Measurements from ENCODE around the gene MCAM. TPM values are rescaled to one million over a fixed set of nuclear protein-coding genes. Genes with fewer than 3 reads are reported as not detected.

Gene MCAM
- total RNA-seq, 3 donors from 2014 or later (not counting 1 experiment from before 2014, with no cell fraction given), result 0.11 to 2.0 (median 0.19) TPM

GRCh38 chr11:119258983-119259382, 57.9 kb downstream of the MCAM start:
- Mint-ChIP-seq H3K4me1 (peaks cover 28 to 34% of the 10 kb centered on the region in 2 donors), H3K27me3 (ENCODE audit: low read depth in 2 of 2) (no peaks in the 10 kb centered on the region), H3K27ac (no peak overlapping the region), H3K36me3 (no peaks in the 10 kb centered on the region), H3K9me3 (no peaks in the 10 kb centered on the region), H3K4me3 (no peak overlapping the region)
- no peak overlapping the region for H3K4me3 ChIP-seq (ENCODE audit: low read length)
- no peak overlapping the region for H3K27ac ChIP-seq (ENCODE audit: low read length)
- H3K9me3 ChIP-seq (ENCODE audit: control insufficient read depth, insufficient read depth, low read length), result no peaks in the 10 kb centered on the region
- ATAC-seq (no peak), DNase-seq (no peak)
- H3K27me3 ChIP-seq (ENCODE audit: control insufficient read depth, insufficient read depth, low read length), result no peaks in the 10 kb centered on the region
- peaks cover 11% of the 10 kb centered on the region for H3K4me1 ChIP-seq (ENCODE audit: control insufficient read depth, insufficient read depth, low read length)
- 50% methylated on average over 2 of the region's 3 CpGs for WGBS (ENCODE audit: insufficient coverage)
- H3K36me3 ChIP-seq (ENCODE audit: control insufficient read depth, insufficient read depth, low read length), result no peaks in the 10 kb centered on the region
- TF ChIP-seq, protein P1, sequence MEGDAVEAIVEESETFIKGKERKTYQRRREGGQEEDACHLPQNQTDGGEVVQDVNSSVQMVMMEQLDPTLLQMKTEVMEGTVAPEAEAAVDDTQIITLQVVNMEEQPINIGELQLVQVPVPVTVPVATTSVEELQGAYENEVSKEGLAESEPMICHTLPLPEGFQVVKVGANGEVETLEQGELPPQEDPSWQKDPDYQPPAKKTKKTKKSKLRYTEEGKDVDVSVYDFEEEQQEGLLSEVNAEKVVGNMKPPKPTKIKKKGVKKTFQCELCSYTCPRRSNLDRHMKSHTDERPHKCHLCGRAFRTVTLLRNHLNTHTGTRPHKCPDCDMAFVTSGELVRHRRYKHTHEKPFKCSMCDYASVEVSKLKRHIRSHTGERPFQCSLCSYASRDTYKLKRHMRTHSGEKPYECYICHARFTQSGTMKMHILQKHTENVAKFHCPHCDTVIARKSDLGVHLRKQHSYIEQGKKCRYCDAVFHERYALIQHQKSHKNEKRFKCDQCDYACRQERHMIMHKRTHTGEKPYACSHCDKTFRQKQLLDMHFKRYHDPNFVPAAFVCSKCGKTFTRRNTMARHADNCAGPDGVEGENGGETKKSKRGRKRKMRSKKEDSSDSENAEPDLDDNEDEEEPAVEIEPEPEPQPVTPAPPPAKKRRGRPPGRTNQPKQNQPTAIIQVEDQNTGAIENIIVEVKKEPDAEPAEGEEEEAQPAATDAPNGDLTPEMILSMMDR (IDR thresholded peaks at IDR 0.05), result no peak
- intact Hi-C loops (cut with micrococcal nuclease), result no loop called here

Other genes with a start within 250 kb of the MCAM start
- 100 to 1,000 TPM in 1 of 3 donors, 10 to 100 TPM in 2; 91.4 to 101 (median 91.7) TPM for gene VPS11, start 249.3 kb downstream of the MCAM start, total RNA-seq
- 10 to 100 TPM in 1 of 3 donors, 1 to 10 TPM in 2; 6.1 to 10.1 (median 6.7) TPM for gene HMBS, start 232.2 kb downstream of the MCAM start, total RNA-seq
- gene DPAGT1, start 215.3 kb downstream of the MCAM start, total RNA-seq, result 10 to 100 TPM; 20.5 to 28.5 (median 24.4) TPM
- 10 to 100 TPM; 20.3 to 27.7 (median 25.6) TPM for gene C2CD2L, start 209.8 kb downstream of the MCAM start, total RNA-seq
- gene HINFP, start 195.6 kb downstream of the MCAM start, total RNA-seq, result 10 to 100 TPM; 30.2 to 38.2 (median 31.5) TPM
- under 1 TPM in 1 of 3 donors, not detected in 2; 0.09 TPM for gene ABCG4, start 168.1 kb downstream of the MCAM start, total RNA-seq
- gene NLRX1, start 148.4 kb downstream of the MCAM start, total RNA-seq, result 10 to 100 TPM; 12.4 to 16.4 (median 13.8) TPM
- gene NHERF4, start 131.7 kb downstream of the MCAM start, total RNA-seq, result under 1 TPM; 0.33 to 0.48 (median 0.40) TPM
- 10 to 100 TPM; 29.0 to 32.5 (median 30.1) TPM for gene CBL, start 110.8 kb downstream of the MCAM start, total RNA-seq
- gene RNF26, start 17.4 kb upstream of the MCAM start, total RNA-seq, result 10 to 100 TPM; 18.0 to 21.8 (median 18.1) TPM
- gene C1QTNF5, start 23.8 kb upstream of the MCAM start, total RNA-seq, result not detected
- not detected for gene MFRP, start 29.6 kb upstream of the MCAM start, total RNA-seq
- 1 to 10 TPM in 1 of 3 donors, under 1 TPM in 1, not detected in 1; 0.50 to 3.9 TPM for gene USP2, start 64.6 kb upstream of the MCAM start, total RNA-seq
- not detected for gene THY1, start 106.0 kb upstream of the MCAM start, total RNA-seq

All from natural killer cell (primary cell).